Right renal cortex interstitium (tissue), 3 donors: ENCODE results near the gene PIF1. TPM values are rescaled to one million over a fixed set of nuclear protein-coding genes. Genes with fewer than 3 reads are reported as not detected.
A peak's percentile ranks its signal among the peaks of the same experiment; 100 is the strongest.

Experiments
- DNase-seq, 3 donors: peaks; one replicate each; pipeline ENCODE4 v3.0.0-alpha.2; 2013; ENCODE audit warnings: low read depth in 3 of 3, low spot score in 2 of 3
- polyA plus RNA-seq, 3 donors: library from polyadenylated mRNA; unstranded; fragments of 120-200 nt; gene quantifications; one replicate each; pipeline ENCODE4 v1.2.1, GENCODE V29; 2013; ENCODE audit not compliant: insufficient read length in 3 of 3

The PIF1 gene
- polyA plus RNA-seq, 3 donors, result 5.7 to 8.1 (median 6.8) TPM

GRCh38 chr15:64779024-64779423 lies 46.4 kb downstream of the PIF1 start:
- no peak for DNase-seq

GRCh38 chr15:64776402-64776786 lies 49.1 kb downstream of the PIF1 start:
- DNase-seq, result no peak

- DNase-seq, result no peak
These were observed 49.7 kb downstream of the PIF1 start, which contains the start of gene RBPMS2 for GRCh38 chr15:64775551-64776401. Gene RBPMS2, minus strand, starts transcription at chr15:64775589. Its CDS starts 270 bp downstream, at chr15:64775319.

GRCh38 chr15:64774629-64775493 lies 50.6 kb downstream of the PIF1 start:
- DNase-seq, result peak in 1 of 3 donors; percentile 47

- DNase-seq, result no peak
These were observed 51.3 kb downstream of the PIF1 start for GRCh38 chr15:64774037-64774628.

GRCh38 chr15:64773606-64774005 lies 51.8 kb downstream of the PIF1 start:
- no peak for DNase-seq

- DNase-seq, result no peak
These were observed 52.5 kb downstream of the PIF1 start for GRCh38 chr15:64772964-64773363.

- no peak for DNase-seq
These were observed 53.0 kb downstream of the PIF1 start for GRCh38 chr15:64772488-64772887.

GRCh38 chr15:64770626-64771025 lies 54.8 kb downstream of the PIF1 start:
- DNase-seq, result no peak

GRCh38 chr15:64767203-64767602 lies 58.2 kb downstream of the PIF1 start:
- no peak for DNase-seq

GRCh38 chr15:64766058-64766457 lies 59.4 kb downstream of the PIF1 start:
- DNase-seq, result no peak

Other genes with a start within 250 kb of the PIF1 start
- gene RBPMS2, start 50.1 kb downstream of the PIF1 start, polyA plus RNA-seq, result 10 to 100 TPM in 2 of 3 donors, 1 to 10 TPM in 1; 9.5 to 10.5 (median 10.4) TPM
- gene PLEKHO2, start 16.3 kb upstream of the PIF1 start, polyA plus RNA-seq, result 10 to 100 TPM; 14.5 to 17.5 (median 16.0) TPM
- 1 to 10 TPM; 4.4 to 4.5 (median 4.4) TPM for gene ANKDD1A, start 86.3 kb upstream of the PIF1 start, polyA plus RNA-seq
- gene SPG21, start 164.3 kb upstream of the PIF1 start, polyA plus RNA-seq, result 100 to 1,000 TPM; 106 to 119 (median 107) TPM
- 10 to 100 TPM; 14.9 to 15.6 (median 15.4) TPM for gene MTFMT, start 204.0 kb upstream of the PIF1 start, polyA plus RNA-seq
- 10 to 100 TPM; 10.1 to 13.2 (median 11.8) TPM for gene SLC51B, start 219.7 kb upstream of the PIF1 start, polyA plus RNA-seq
- 1 to 10 TPM; 5.9 to 7.8 (median 6.5) TPM for gene RASL12, start 242.3 kb upstream of the PIF1 start, polyA plus RNA-seq